ENCODE data around the gene SETD1A.

Gene SETD1A

DNA sequence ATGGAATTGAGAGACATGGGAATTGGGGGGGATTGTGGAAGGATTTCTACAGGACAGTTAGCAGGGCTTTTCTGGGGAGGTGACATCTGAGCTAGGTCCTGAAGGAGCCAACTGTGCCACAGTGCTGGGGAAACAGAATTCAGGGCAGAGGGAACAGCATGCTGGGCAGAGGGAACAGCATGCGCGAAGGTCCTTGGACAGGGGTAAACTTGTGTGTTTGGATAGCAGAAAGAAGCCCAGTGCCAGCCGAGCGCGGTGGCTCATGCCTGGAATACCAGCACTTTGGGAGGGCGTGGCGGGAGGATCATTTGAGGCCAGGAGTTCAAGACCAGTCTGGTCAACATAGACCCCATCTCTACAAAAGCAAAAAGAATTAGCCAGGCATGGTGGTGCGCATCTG lies 49.0 kb downstream of the SETD1A start:
- DNase-seq (ENCODE audit: low read depth) = no peak
- no peak overlapping the region for H3K4me3 ChIP-seq (ENCODE audit: low read depth, low read length)
- TF ChIP-seq, protein P1, sequence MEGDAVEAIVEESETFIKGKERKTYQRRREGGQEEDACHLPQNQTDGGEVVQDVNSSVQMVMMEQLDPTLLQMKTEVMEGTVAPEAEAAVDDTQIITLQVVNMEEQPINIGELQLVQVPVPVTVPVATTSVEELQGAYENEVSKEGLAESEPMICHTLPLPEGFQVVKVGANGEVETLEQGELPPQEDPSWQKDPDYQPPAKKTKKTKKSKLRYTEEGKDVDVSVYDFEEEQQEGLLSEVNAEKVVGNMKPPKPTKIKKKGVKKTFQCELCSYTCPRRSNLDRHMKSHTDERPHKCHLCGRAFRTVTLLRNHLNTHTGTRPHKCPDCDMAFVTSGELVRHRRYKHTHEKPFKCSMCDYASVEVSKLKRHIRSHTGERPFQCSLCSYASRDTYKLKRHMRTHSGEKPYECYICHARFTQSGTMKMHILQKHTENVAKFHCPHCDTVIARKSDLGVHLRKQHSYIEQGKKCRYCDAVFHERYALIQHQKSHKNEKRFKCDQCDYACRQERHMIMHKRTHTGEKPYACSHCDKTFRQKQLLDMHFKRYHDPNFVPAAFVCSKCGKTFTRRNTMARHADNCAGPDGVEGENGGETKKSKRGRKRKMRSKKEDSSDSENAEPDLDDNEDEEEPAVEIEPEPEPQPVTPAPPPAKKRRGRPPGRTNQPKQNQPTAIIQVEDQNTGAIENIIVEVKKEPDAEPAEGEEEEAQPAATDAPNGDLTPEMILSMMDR (IDR thresholded peaks at IDR 0.05; ENCODE audit: low read depth, low read length) = no peak
- TF ChIP-seq POLR2A (IDR thresholded peaks at IDR 0.05; ENCODE audit: extremely low read depth, insufficient read length) (no peak), MYC (IDR thresholded peaks at IDR 0.05; ENCODE audit: low read depth, low read length) (no peak)
- TF ChIP-seq, protein P2, sequence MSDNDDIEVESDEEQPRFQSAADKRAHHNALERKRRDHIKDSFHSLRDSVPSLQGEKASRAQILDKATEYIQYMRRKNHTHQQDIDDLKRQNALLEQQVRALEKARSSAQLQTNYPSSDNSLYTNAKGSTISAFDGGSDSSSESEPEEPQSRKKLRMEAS (IDR thresholded peaks at IDR 0.05; ENCODE audit: low read depth, low read length) = no peak

DNA sequence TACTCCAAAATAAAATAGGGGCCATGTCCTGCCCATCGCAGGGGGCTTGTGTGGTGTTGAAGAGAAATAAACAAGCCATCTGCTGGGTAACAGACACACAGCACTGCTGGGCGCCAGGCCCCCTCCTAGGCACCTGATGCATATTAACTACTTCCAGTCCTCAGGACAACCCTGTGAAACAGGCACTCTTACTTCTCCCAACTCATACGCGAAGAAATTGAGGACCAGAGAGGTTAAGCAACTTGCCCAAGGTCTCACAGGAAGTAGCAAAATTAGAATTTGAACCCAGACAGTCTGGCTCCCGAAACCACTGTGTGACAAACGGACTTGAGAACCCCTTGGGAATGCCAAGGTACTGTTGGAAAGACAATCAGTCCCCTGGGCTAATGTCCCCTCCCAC lies 50.1 kb downstream of the SETD1A start:
- no peak overlapping the region for H3K4me3 ChIP-seq (ENCODE audit: low read depth, low read length)
- DNase-seq (ENCODE audit: low read depth) = no peak
- TF ChIP-seq, protein P1 (IDR thresholded peaks at IDR 0.05; ENCODE audit: low read depth, low read length) = no peak
- TF ChIP-seq, protein P2 (IDR thresholded peaks at IDR 0.05; ENCODE audit: low read depth, low read length) = no peak
- TF ChIP-seq MYC (IDR thresholded peaks at IDR 0.05; ENCODE audit: low read depth, low read length) (no peak), POLR2A (IDR thresholded peaks at IDR 0.05; ENCODE audit: extremely low read depth, insufficient read length) (no peak)

DNA sequence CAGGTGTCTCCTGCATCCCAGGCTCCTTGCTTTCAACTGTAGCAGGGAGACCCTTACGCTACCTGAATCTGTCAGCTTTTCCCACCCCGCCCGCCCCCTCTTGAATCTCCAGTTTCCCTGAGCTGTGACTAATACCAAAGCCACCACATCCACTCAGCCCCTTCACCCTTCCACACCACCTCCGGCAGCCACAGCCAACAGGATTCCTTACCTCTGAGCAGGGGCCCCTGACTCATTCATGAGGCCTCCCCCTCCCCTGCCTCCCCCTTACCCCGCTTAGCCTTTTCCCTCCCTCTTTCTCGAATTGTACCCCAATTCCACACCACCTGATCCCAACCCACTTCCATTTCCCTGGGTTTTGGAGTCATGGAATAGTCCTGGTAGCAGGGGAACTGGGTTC lies 50.6 kb downstream of the SETD1A start:
- TF ChIP-seq, protein P1 (IDR thresholded peaks at IDR 0.05; ENCODE audit: low read depth, low read length) = no peak
- TF ChIP-seq, protein P2 (IDR thresholded peaks at IDR 0.05; ENCODE audit: low read depth, low read length) = no peak
- TF ChIP-seq MYC (IDR thresholded peaks at IDR 0.05; ENCODE audit: low read depth, low read length) = no peak
- no peak for TF ChIP-seq POLR2A (IDR thresholded peaks at IDR 0.05; ENCODE audit: extremely low read depth, insufficient read length)
- H3K4me3 ChIP-seq (ENCODE audit: low read depth, low read length) = no peak overlapping the region
- DNase-seq (ENCODE audit: low read depth) = no peak

DNA sequence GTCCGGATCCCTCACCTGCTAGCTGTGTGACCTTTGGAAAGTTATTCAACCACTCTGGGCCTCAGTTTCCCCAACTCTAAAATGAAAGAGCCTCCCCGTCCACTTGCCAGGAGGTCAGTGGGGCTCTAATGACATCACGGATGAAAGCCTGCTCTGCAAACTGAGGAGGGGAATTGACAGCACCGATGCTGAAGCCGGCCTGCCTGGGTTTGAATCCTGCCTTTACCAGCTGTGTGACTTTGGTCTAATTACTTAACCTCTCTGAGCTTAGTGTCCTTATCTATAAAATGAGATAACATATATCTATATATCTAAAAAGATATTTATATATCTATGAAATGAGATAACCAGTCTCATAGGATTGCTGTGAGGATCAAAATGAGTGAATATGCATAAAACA lies 51.0 kb downstream of the SETD1A start:
- no peak for DNase-seq (ENCODE audit: low read depth)
- no peak for TF ChIP-seq MYC (IDR thresholded peaks at IDR 0.05; ENCODE audit: low read depth, low read length)
- TF ChIP-seq, protein P2 (IDR thresholded peaks at IDR 0.05; ENCODE audit: low read depth, low read length) = no peak
- TF ChIP-seq, protein P1 (IDR thresholded peaks at IDR 0.05; ENCODE audit: low read depth, low read length) = no peak
- TF ChIP-seq POLR2A (IDR thresholded peaks at IDR 0.05; ENCODE audit: extremely low read depth, insufficient read length) = no peak
- H3K4me3 ChIP-seq (ENCODE audit: low read depth, low read length) = no peak overlapping the region

DNA sequence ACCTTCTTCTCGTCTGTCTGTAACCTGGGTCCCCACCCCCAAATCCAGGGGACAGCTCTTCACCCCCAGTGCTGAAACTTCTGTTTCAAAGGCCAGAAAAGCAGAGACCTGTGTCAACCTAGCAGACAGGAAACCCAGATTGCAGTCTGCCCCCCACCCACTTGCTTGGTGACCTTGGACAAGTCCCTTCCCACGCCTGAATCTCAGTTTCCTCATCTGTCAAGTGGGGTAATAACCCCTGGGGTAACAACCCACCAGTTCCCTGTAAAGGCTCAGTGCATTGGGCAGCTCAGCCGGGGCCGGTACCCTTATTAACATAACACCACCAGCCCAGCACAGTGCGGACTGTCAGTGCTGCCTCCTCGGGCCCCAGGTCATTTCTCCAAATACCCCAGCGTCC lies 51.6 kb downstream of the SETD1A start:
- TF ChIP-seq, protein P2 (IDR thresholded peaks at IDR 0.05; ENCODE audit: low read depth, low read length) = no peak
- TF ChIP-seq, protein P1 (IDR thresholded peaks at IDR 0.05; ENCODE audit: low read depth, low read length) = no peak
- TF ChIP-seq POLR2A (IDR thresholded peaks at IDR 0.05; ENCODE audit: extremely low read depth, insufficient read length) (no peak), MYC (IDR thresholded peaks at IDR 0.05; ENCODE audit: low read depth, low read length) (no peak)
- H3K4me3 ChIP-seq (ENCODE audit: low read depth, low read length) = no peak overlapping the region
- no peak for DNase-seq (ENCODE audit: low read depth)

All from NB4 (cell line).